Loucy (cell line): ENCODE results near the gene ASB2.

Experiments used
- H2AFZ ChIP-seq: fragments of 200-600 bp; sonication (generic); 2 replicates; pipeline ENCODE4 v1.6.0; 2016; ENCODE audit warnings: antibody characterized with exemption, mild to moderate bottlenecking, low read length, moderate library complexity
- H3F3A ChIP-seq: fragments of 200-600 bp; 2 replicates; pipeline ENCODE4 v1.6.0; 2016; ENCODE audit warnings: antibody characterized with exemption, low read depth, mild to moderate bottlenecking
- H3K27me3 ChIP-seq: fragments of 200-600 bp; sonication (generic); 2 replicates; pipeline ENCODE4 v1.6.1; 2014; ENCODE audit warnings: low read length, mild to moderate bottlenecking; ENCODE audit not compliant: insufficient read depth, poor library complexity, severe bottlenecking
- H3K36me3 ChIP-seq: fragments of 200-600 bp; sonication (generic); 2 replicates; pipeline ENCODE4 v1.6.1; 2016; ENCODE audit warnings: low read length; ENCODE audit not compliant: insufficient read depth
- H3K4me1 ChIP-seq: fragments of 200-600 bp; sonication (generic); 2 replicates; pipeline ENCODE4 v1.5.1; 2014; ENCODE audit warnings: low read length, mild to moderate bottlenecking; ENCODE audit not compliant: insufficient read depth, poor library complexity, severe bottlenecking
- H3K4me2 ChIP-seq: fragments of 200-600 bp; sonication (generic); 2 replicates; pipeline ENCODE4 v1.6.0; 2014; ENCODE audit warnings: antibody characterized with exemption, low read length, low read depth, mild to moderate bottlenecking; ENCODE audit not compliant: poor library complexity, severe bottlenecking
- H3K4me3 ChIP-seq: fragments of 200-600 bp; sonication (generic); 2 replicates; pipeline ENCODE4 v1.5.1; 2014; ENCODE audit warnings: low read length, mild to moderate bottlenecking, mixed read lengths; ENCODE audit not compliant: poor library complexity, severe bottlenecking
- H3K79me2 ChIP-seq: fragments of 200-600 bp; sonication (generic); 2 replicates; pipeline ENCODE4 v1.6.1; 2014; ENCODE audit warnings: low read length; ENCODE audit not compliant: insufficient read depth
- H3K9ac ChIP-seq: fragments of 200-600 bp; sonication (generic); 2 replicates; pipeline ENCODE4 v1.6.0; 2014; ENCODE audit warnings: mild to moderate bottlenecking, low read depth, low read length, moderate library complexity; ENCODE audit not compliant: poor library complexity, severe bottlenecking
- H3K9me2 ChIP-seq: fragments of 200-600 bp; sonication (generic); replicated peaks from 2 replicates; pipeline ENCODE4 v1.6.1; 2016; ENCODE audit warnings: low read depth, low read length, mixed read lengths
- H3K9me3 ChIP-seq: fragments of 200-600 bp; sonication (generic); 2 replicates; pipeline ENCODE4 v1.6.1; 2014; ENCODE audit warnings: mild to moderate bottlenecking, antibody characterized with exemption, low read length, low read depth; ENCODE audit not compliant: insufficient read depth
- H4K20me1 ChIP-seq: fragments of 200-600 bp; sonication (generic); 2 replicates; pipeline ENCODE4 v1.6.0; 2014; ENCODE audit warnings: antibody characterized with exemption, low read length, mild to moderate bottlenecking; ENCODE audit not compliant: insufficient read depth, poor library complexity, severe bottlenecking
- CTCF ChIP-seq: fragments of 200-600 bp; sonication (generic); conservative IDR thresholded peaks from 2 replicates; pipeline ENCODE4 v1.5.1; 2014; ENCODE audit warnings: mild to moderate bottlenecking, antibody characterized with exemption, low read length
- EZH2phosphoT487 ChIP-seq: fragments of 200-600 bp; IDR thresholded peaks from 2 replicates; pipeline ENCODE4 v1.6.1; 2018; ENCODE audit warnings: antibody characterized with exemption, mild to moderate bottlenecking, moderate library complexity, borderline replicate concordance

Gene ASB2

GRCh38 chr14:93991212-93991611 lies 14.8 kb upstream of the ASB2 start:
- Histone ChIP-seq H2AFZ (no peak overlapping the region), H4K20me1 (no peaks in the 10 kb centered on the region), H3K9ac (no peak overlapping the region), H3K4me1 (no peaks in the 10 kb centered on the region), H3K9me2 (no peaks in the 10 kb centered on the region), H3K27me3 (peaks cover 54% of the 10 kb centered on the region), H3K79me2 (no peaks in the 10 kb centered on the region), H3K4me2 (no peak overlapping the region), H3K4me3 (no peak overlapping the region), H3F3A (no peaks in the 10 kb centered on the region), H3K36me3 (no peaks in the 10 kb centered on the region), H3K9me3 (no peaks in the 10 kb centered on the region)
- no peak for TF ChIP-seq EZH2phosphoT487
- no peak for TF ChIP-seq CTCF

GRCh38 chr14:93989939-93990338 lies 13.6 kb upstream of the ASB2 start:
- H3K27me3 ChIP-seq, result peaks cover 61% of the 10 kb centered on the region
- no peaks in the 10 kb centered on the region for H3K4me1 ChIP-seq
- H3K4me3 ChIP-seq, result no peak overlapping the region
- H2AFZ ChIP-seq, result no peak overlapping the region
- no peaks in the 10 kb centered on the region for H3K9me3 ChIP-seq
- TF ChIP-seq EZH2phosphoT487 (no peak), CTCF (no peak)
- H3K9ac ChIP-seq, result no peak overlapping the region
- no peaks in the 10 kb centered on the region for H3F3A ChIP-seq
- H3K79me2 ChIP-seq, result no peaks in the 10 kb centered on the region
- no peak overlapping the region for H3K4me2 ChIP-seq
- H3K9me2 ChIP-seq, result no peaks in the 10 kb centered on the region
- H3K36me3 ChIP-seq, result no peaks in the 10 kb centered on the region
- H4K20me1 ChIP-seq, result no peaks in the 10 kb centered on the region

GRCh38 chr14:93987815-93988476 lies 11.6 kb upstream of the ASB2 start:
- Histone ChIP-seq H3K4me1 (no peaks in the 10 kb centered on the region), H3K4me2 (no peak overlapping the region), H4K20me1 (no peaks in the 10 kb centered on the region), H3F3A (no peaks in the 10 kb centered on the region), H3K36me3 (no peaks in the 10 kb centered on the region), H3K9me2 (no peaks in the 10 kb centered on the region), H3K27me3 (peaks cover 74% of the 10 kb centered on the region), H3K4me3 (no peak overlapping the region), H2AFZ (no peak overlapping the region), H3K79me2 (no peaks in the 10 kb centered on the region), H3K9ac (no peak overlapping the region), H3K9me3 (no peaks in the 10 kb centered on the region)
- TF ChIP-seq EZH2phosphoT487 (no peak), CTCF (no peak)
